Activated T-cell treated with anti-CD3 and anti-CD28 coated beads, Interleukin-2, amount 50 U/mL, for 1 hour (primary cell): ENCODE data around the gene DNAJC17.

Experiments used
- DNase-seq: peaks from one replicate; pipeline ENCODE4 v3.0.0-alpha.2; 2020

Gene DNAJC17

GRCh38 chr15:40723919-40724318 is 83.4 kb downstream of the DNAJC17 start:
- no peak for DNase-seq

- DNase-seq, result no peak
Measured at GRCh38 chr15:40722934-40723333, 84.3 kb downstream of the DNAJC17 start.

DNA sequence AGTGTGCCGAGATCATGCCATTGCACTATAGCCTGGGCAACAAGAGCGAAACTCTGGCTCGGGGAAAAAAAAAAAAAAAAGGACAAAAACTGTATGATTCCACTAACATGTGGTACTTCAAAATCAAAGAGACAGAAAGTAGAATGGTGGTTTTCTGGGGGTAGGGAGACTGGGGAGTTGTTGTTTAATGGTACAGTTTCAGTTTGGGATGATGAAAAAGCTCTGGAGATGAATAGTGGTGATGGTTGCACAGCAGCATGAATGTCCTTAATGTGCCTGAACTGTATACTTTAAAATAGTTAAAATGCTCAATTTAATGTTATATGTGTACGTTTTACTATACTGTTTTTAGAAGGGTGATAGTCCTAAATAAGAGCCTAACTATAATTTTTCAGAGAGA is 84.9 kb downstream of the DNAJC17 start:
- no peak for DNase-seq

- no peak for DNase-seq
Measured at GRCh38 chr15:40721701-40722100, 85.6 kb downstream of the DNAJC17 start.

- no peak for DNase-seq
Measured at GRCh38 chr15:40716165-40716564, 91.1 kb downstream of the DNAJC17 start.
